ENCODE data around the gene ORMDL3. TPM values are rescaled to one million over a fixed set of nuclear protein-coding genes. Genes with fewer than 3 reads are reported as not detected.

ORMDL3 gene, protein sequence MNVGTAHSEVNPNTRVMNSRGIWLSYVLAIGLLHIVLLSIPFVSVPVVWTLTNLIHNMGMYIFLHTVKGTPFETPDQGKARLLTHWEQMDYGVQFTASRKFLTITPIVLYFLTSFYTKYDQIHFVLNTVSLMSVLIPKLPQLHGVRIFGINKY
- 61.0 and 66.7 TPM in 2 replicates for total RNA-seq (2014; rRNA removed; shearing (Covaris generic))

DNA sequence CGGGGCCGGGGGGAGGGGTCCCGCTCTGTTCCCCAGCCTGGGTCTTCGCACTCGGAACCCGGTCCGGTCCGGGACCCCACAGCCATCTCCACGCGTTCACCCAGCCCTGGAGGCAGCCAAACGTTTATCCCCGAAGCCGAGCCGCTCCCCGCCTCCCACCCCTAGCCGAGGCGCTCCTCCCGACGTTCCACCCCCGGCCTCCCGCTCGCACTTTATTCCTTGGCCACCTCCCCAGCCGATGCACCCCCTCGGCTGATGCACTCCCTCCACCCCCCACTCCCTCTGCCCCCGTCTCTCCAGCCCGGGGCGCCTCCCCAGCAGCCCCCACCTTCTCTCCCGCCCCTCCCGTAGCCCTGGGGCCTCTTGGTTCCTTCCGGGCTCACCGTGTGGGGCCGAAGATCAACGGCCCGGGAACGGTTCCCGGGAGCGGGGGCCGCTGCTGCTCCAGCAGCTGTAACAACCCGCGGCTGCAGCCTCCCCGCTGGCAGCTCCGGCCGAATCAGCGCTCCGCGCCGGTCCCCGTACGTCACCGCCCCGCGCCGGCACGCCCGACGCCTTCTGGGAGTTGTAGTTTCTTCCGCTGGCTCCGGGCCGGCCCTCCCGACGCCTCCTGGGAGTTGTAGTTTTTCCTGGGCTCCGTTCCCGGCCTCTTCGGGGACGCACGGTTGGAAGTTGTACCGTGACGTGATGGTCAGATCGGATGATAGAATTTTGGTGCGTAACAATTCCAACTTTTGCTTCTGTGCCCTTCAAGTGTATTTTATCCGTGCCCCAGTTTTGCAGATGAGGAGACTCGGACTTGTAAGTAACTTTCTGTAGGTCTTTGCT is at the start of gene ORMDL3, which contains the start of gene LRRC3C:
TSS of gene ORMDL3 (minus strand) at position 501 of the 828 bp plus-strand sequence. CDS start 3,398 bp downstream, outside the sequence.
TSS of gene LRRC3C (plus strand) at position 632 of the 828 bp plus-strand sequence. CDS start 13,792 bp downstream, outside the sequence.
- peak; percentile 90 for DNase-seq (ENCODE audit: low spot score)

DNA sequence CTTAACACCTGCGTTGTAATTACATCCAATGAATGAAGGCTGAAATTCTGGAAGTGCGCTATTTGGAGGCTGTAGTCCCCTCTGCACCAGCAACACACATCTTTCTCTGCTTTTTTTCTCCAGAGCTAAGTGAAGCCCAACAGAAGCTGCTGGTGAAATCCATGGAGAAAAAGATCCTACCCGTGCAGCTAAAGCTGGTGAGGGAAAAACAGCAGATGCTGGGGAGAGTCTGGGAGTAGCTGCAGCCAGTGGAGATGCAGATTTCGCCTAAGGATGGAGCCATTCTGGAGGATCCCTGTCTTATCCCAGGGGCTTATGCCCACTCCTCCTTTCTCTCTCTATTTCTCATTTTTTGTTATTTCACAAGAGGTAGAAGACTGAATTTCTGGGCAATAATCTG is 48.4 kb upstream of the ORMDL3 start:
- DNase-seq (ENCODE audit: low spot score), result no peak

DNA sequence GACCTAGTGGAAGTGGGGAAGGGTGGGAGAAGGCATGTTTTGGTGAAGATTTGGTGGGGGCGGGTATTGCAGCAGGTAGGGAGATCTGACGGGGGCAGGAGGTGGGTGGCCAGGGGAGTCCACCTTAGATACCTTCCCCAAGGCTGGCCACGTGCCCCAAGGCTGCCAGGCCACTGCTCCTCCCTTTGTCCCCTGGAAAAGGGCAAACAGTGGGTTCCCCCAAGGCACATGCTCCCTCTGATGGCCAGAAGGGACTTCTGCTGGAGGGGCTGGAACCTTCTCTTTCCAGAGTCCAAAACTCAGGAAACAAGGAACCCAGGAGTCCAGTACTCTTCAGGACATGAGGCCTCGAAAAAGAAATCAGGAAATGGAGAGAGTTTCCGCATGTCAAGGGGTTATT is 47.0 kb upstream of the ORMDL3 start:
- peak; percentile 4 for DNase-seq (ENCODE audit: low spot score)

DNA sequence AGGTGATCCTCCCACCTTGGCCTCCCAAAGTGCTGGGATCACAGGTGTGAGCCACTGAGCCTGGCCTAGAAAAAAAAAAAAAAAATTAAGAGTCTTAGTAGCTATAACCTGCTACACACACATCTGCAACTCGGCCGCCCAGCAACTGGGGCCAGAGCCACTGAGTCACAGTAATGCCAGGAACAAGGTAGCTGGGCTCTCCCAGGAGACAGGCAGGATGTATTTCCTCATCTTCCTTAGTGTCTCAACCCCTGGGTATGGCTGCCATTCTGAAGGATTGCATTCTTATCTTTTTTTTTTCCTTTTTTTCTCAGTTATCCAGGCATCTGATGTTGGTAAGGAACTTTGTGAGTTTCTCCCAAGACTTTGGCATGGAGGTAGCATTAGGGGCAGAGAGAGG is 46.1 kb upstream of the ORMDL3 start:
- no peak for DNase-seq (ENCODE audit: low spot score)

DNA sequence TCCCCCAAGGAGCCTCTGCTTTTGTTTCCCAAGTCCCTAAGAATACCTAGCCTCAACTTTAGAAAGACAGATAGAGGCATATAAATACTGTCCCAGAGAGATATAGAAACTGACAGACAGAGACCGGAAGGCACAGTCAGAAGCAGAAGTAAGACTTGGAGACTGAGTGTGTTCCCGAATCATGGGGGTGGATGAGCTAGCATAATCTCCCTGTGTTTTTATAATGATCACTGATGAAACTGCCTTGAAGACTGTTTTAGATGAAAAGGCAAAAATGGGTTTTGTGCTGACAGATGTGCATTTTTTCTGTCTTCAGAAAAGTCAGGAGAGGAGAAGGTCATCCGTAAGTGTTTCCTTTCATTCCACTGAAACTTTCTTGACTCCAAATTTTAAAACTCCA is 44.9 kb upstream of the ORMDL3 start:
- DNase-seq (ENCODE audit: low spot score), result no peak

DNA sequence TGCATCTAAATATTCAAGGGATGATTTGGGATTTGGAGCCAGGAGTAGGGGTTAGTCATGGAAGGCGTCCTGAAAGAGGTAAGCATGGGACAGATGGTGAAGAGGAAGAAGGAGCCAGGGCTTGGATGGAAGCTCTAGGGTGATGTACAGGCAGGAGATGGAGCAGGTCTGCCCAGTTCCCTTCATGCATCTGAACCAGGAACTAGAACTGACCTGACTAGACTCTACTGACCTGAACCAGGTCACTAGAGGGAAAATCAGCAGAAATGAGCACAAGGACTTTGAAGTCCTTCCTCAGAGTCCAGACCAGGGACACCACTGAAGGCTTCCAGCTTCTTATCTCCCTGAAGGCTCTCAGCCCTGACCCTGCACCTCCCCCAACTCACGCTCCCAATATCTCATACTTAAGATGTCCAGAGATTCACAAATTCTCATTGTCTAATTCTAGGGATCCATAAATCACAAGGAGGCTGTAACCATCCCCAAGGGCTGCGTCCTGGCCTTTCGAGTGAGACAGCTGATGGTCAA is 43.7 kb upstream of the ORMDL3 start:
- DNase-seq (ENCODE audit: low spot score), result no peak

DNA sequence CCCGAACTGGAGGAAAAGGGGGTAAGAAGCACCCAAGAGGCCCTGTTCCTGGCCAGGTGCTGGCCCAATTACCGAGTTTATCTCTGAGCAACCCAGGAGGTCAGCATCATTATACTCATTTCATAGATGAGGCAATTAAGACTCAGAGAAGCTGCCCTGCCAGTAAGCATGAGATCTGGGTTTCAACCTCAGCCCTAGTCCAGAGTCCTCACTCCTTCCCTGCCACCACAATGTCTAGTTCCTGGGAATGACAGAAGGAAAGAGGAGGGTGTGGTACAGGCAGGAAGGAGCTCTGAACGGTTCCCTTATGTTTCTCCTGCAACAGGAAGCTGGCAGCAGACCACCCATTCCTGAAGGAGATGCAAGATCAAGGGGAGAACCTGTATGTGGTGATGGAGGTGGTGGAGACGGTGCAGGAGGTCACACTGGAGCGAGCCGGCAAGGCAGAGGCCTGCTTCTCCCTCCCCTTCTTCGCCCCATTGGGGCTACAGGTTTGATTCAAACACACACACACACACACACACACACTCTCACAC is 42.8 kb upstream of the ORMDL3 start:
- no peak for DNase-seq (ENCODE audit: low spot score)

DNA sequence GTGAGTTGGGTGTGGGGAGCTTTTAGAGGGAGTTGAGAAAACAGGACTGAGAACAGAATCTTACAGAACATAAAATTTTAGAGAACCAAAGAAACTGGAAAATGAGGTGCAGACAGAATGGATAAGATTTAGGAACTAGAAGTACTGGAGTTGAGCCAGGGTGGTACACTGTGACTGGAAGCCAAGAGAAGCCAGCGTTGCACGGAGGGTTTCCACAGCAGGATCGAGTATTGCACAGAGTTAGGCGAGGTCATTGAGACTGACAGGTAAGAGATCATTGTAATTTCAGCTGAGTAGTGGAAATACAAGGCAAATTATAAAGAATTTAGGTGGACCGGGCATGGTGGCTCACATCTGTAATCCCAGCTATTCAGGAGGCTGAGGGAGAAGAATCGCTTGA is 42.0 kb upstream of the ORMDL3 start:
- DNase-seq (ENCODE audit: low spot score), result no peak

DNA sequence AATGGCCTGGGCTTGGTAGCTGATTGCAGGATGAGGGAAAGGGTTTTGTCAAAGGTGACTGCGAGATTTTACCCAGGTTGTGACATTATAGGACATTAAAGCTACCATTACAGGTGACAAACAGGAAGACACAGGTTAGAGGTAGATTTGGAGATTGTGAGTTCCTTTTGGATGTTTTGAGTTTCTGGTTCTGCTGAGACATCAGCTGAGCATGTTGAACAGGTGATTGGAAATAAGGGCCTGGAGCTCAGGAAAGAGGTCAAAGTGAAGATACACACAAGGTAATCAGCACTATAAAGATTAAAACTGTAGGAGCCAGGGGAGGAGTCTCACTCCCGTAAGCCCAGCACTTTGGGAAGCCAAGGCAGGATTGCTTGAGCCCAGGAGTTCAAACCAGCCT is 41.4 kb upstream of the ORMDL3 start:
- no peak for DNase-seq (ENCODE audit: low spot score)

DNA sequence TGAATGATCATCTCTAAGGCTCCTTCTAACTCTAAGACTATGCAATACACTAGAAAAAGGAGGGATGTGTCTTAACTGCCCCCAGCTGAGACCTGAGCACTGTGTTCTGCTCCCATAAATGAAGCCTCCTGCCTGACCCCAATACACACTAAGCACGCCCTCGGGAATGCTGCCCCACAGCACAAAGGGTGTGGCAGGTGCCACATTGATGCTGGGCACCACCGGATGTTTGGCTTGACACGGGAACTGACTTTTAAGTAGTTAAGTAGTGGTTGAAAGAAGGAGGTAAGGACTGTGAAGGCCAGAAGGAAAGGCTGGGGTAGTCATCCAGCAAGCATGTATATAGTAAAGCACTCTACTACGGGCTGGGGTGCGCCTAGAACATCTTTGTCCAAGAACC is 39.4 kb upstream of the ORMDL3 start:
- DNase-seq (ENCODE audit: low spot score), result no peak

DNA sequence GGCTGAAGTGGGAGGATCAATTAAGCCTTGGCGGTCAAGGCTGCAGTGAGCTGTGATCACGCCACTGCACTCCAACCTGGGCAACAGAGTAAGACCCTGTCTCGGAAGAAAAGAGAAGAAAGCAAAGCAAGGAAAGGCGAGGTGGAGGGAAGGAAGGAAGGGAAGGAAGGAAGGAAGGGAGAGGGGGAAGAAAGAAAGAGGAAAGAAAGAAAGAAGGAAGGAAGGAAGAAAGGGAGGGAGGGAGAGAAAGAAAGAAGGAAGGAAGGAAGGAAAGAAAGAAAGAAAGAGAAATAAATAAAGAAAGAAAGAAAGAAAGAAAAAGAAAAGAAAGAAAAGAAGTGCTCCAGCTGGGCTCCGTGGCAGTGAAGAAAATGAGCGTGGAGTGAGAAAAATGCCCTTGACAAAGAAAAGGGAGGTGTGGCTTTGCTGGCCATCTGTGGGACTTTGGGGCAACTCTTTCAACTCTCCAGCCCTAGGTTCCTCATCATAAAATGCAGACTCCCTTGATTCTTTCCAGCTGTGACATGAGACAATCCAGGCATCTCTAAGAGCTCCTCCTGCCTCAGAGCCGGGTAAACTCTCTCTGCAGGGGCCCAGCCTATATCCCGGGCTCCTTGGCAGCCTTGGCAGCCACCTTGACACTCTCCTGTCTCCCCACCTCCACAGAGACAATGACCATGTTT is 37.8 kb upstream of the ORMDL3 start:
- DNase-seq (ENCODE audit: low spot score), result no peak

DNA sequence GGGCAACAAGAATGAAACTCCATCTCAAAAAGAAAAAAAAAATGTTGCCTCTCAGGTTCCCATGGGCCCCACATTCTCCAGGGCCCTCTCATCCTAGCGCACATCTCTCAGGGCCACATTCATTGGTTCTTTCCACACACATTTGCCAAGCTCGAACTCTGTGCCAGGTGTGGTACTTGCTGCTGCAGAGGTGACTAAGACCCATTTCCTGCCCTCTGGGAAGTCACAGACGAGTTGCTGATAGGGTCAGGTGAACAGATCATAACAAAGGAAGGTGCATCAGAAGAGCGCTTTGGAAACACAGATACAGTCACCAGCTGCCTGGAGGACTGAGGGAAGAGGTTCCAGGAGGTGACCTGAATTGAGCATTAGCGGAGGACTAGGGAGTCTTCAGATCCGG is 36.4 kb upstream of the ORMDL3 start:
- no peak for DNase-seq (ENCODE audit: low spot score)

DNA sequence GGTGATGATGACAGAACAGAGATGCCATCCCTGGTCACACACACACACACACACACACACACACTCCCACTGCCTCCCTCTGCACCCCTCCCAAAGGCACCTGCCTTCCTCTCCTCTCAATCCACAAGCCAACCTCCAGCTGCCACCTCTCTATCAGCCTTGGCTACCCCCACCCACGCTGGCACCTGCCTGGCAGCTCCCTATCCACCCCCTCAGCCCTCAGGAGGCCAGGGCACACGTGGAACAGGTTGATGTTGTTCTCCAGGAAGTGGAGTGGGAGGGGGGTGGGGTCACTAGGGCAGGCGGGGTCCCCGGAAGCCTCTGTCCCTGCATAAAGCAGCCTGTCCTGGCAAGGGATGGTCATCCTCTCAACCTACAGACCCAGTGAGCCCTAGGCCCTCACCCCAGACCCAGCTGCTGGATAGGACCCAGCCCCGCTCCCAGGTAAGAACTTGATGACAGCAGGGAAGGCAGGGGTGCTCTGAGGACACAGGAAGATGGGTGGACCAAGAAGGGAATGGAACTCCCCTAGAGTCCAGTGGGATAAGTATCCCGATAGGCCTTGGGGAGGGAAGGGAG is 35.3 kb upstream of the ORMDL3 start, which contains the start of gene GSDMA:
TSS of gene GSDMA (plus strand) at position 363 of the 579 bp plus-strand sequence. CDS start 2,684 bp downstream, outside the sequence.
- no peak for DNase-seq (ENCODE audit: low spot score)

DNA sequence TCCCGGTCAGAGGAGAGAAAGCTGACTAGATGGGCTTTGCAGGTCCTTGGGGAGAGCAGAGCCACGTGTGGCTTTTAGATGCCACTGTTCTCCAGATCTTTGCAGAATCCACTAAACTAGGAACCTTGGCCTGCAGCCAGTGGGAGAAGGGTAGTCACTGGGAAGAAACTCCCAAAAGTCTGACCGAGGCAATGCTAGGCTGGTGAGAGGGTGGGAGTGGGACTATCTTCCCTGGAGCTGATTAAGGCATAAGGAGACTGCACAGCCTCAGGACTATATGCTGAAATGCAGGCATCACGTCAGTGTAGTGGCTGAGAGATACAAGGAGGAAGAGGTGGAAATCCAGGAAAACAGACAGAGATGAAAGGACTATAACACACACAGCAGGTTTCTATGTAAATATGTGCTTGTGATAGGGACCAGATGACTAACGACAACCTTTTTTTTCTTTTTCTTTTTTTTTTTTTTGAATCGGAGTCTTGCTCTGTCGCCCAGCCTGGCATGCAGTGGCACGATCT is 33.2 kb upstream of the ORMDL3 start:
- no peak for DNase-seq (ENCODE audit: low spot score)

DNA sequence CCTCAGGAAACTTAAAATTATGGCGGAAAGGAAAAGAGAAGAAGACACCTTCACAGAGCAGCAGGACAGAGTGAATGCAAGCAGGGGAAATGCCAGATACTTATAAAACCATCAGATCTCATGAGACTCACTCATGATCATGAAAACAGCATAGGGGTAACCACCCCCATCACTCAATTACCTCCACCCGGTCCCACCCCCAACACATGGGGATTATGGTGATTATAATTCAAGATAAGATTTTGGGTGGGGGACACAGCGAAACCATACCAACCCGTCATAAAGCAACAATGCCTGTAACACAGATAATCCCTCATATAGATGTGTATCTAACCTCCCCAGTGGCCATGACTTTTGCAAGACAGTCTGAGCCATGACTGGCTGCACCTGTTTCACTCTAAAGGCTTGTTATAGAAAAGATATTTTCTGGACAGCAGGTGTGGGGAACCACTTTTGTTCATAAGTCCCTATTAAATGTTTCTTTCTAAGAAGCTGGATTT is 28.4 kb upstream of the ORMDL3 start:
- no peak for DNase-seq (ENCODE audit: low spot score)

DNA sequence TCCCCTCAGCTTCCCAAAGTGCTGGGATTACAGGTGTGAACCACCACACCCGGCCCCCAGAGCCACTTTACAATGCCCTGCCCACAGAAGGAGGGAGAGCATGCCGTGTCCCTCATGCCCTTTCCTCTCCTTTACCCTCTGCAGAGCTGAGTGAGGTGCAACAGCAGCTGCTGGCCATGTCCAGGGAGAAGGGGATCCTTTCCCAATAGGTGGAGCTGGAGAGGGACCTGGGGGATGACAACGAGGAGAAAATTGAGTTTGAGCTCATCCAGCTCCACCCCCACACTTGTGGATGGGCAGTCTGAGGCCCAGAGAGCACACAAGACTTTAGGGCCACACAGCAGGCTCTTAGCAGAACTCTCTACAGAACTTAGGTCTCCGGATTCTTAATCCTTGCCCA is 27.5 kb upstream of the ORMDL3 start:
- DNase-seq (ENCODE audit: low spot score), result no peak

DNA sequence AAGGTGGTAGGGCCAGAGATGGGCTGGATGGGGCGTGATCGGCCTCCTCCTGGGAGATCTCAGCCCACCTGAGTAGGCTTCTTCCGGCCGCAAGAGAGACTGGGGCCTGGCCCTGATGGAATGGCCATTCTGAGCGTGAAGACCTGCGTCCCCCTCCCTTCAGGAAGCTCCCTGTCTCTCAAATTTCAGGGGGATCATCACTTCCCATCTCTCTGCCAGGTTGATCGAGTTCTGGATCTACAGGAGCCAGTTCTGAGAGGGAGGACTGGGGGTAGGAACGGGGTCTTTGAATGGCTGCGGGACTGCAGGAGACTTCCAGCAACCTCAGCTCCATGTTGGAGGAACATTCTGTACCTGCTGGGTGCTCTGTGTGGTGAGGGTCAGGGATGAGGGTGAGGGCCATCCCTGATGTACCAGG is 26.1 kb upstream of the ORMDL3 start:
- DNase-seq (ENCODE audit: low spot score), result no peak

DNA sequence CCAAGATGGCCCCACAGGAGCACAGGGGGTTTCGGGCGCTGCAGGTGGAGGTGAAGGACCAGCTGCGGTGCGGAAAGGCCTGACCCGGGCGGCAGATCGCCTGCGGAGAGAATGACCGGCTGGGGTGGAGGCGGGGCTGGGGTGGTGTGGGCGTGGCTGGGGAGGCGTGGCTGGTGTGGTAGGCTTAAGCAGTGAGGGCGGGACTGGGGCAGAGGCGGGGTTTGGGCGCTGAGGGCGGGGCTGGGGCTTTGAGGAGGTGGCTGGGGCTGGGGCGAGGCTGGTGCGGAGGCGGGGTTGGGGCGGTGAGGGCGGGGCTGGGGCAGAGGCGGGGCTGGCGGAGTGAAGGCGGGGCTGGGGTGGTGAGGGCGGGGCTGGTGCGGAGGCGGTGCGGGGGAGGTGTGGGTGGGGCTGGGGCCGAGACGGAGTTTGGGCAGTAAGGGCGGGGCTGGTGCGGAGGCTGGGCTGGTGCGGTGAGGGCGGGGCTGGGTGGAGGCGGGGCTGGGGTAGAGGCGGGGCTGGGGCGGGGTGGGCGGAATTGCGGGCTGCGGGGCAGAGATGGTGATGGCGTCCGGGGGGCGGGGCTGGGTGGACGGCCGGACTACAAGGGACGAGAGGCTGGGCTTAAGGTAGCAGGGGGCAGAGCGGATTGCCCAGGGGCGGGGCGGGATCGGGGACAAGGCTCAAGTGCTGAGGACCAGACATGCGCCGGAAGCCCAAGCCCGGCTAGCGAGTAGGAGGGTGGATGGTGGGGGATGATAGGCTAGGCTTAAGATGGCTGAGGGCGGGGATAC is 25.5 kb upstream of the ORMDL3 start:
- peak; percentile 93 for DNase-seq (ENCODE audit: low spot score)

DNA sequence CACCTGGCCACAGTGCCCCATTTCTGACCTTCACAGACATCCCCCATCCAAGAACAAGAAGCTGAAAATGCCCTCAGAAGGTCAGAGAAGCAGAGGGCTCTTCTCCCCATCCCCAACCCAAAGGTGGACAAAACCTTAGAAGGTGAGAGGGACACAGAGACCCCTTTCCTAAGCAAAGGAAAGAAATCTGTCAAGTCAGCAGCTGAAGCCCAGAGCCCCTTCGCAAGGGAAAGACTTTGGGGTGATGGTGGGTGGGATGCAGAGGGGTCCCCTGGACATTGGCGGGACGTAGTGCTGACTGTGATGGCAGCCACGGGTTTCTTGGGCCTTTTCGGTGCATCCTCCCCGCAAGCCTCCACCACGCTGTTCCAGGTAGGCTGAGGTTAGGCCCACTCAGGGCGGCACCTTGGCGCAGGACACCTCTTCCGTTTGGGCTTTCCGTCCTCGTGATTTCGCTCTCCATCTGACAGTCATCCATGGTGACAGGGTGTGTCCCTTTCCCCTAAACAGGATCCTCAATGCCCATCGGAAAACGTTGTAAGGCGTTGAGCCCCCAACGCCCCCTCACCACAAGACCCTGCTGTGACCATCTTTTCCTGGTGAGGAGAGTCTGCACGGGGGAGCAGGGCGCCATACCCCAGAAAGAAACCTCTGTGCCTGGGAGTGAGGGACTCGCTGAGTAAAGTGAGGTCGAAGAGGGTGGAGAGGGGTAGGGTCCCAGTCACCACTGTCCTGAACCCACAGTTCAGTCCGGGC is 24.7 kb upstream of the ORMDL3 start:
- DNase-seq (ENCODE audit: low spot score), result no peak

Measured in HT-29 (cell line).